Activated naive CD4-positive, alpha-beta T cell treated with anti-CD3 and anti-CD28 coated beads, Interleukin-2, amount 50 U/mL, for 72 hours (primary cell): ENCODE data around the gene PKP1. TPM values are rescaled to one million over a fixed set of nuclear protein-coding genes. Genes with fewer than 3 reads are reported as not detected.

Experiments used
- ATAC-seq, 2 donors: fragments of 150-1000 bp; cut with Tn5 transposase; 2 replicates each; pipeline ENCODE4 v1.10.0; 2021; ENCODE audit warnings: mild to moderate bottlenecking in 2 of 2, moderate library complexity in 2 of 2
- DNase-seq, 2 donors: peaks; one replicate each; pipeline ENCODE4 v3.0.0; 2021 to 2022; ENCODE audit warnings: low spot score in 2 of 2
- H3K27ac Mint-ChIP-seq, 2 donors: one replicate each; pipeline ENCODE4 v1.8.0; 2022; ENCODE audit warnings: mild to moderate bottlenecking in 2 of 2, mixed read lengths in 2 of 2
- H3K36me3 Mint-ChIP-seq, 2 donors: one replicate each; pipeline ENCODE4 v1.8.0; 2022; ENCODE audit warnings: mixed read lengths in 2 of 2
- H3K9me3 Mint-ChIP-seq, 2 donors: one replicate each; pipeline ENCODE4 v1.8.0; 2022; ENCODE audit warnings: mixed read lengths in 2 of 2
- total RNA-seq, 2 donors: library from RNA; stranded (reverse); gene quantifications; one replicate each; pipeline ENCODE4 v1.2.3, GENCODE V29; 2022

The PKP1 gene
- total RNA-seq, 2 donors from 2014 or later, result not detected

GRCh38 chr1:201269281-201269680 lies 14.0 kb upstream of the PKP1 start:
- H3K27ac Mint-ChIP-seq, result no peak overlapping the region

GRCh38 chr1:201269900-201270410 lies 13.4 kb upstream of the PKP1 start:
- Mint-ChIP-seq H3K36me3 (no peaks in the 10 kb centered on the region), H3K9me3 (no peaks in the 10 kb centered on the region), H3K27ac (no peak overlapping the region)
- DNase-seq, result peak in 1 of 2 donors; percentile 38
- ATAC-seq, result no peak

More at GRCh38 chr1:201269281-201269680, 14.0 kb upstream of the PKP1 start:
- Mint-ChIP-seq H3K36me3 (no peaks in the 10 kb centered on the region), H3K9me3 (no peaks in the 10 kb centered on the region)
- DNase-seq (peak in 1 of 2 donors; percentile 9), ATAC-seq (no peak)

DNA sequence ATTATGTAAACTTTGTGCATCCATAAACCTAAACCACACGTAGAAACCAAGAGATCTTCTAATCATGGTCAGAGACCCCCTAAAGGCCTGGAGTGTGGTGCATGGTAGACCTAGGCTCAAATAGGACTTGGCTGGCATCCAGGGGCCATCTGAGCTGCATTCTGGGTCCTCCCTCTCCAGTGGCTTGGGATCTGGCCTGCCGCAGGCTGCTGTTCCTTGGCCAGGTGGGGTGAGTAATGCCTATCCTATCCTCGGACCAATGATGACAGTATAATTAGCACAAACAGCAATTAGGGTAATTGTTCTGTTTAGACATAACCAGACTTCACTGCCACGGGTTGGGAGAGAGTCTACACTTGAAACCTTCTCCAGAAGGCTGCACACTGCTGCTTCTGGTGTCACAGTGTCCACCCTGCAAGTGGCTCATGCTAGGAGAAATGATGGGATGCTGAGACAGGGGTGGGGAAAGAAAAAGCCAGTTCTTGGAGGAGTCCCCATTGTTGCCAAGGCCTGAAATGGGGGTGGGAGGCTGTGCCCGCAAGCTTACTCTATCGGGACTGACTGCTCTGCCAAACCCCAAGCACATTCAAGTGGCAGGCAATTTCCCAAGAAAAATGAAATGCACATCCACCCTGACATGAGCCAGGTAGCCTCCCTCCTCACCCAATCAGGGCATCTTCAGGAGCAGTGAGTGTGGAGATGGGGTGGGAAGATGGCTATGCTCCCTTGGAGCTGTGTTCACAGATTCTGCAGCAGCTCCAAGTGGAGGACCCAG lies 12.5 kb upstream of the PKP1 start:
- ATAC-seq, result no peak
- DNase-seq, result peak in 1 of 2 donors; percentile 50
- Mint-ChIP-seq H3K36me3 (no peaks in the 10 kb centered on the region), H3K9me3 (no peaks in the 10 kb centered on the region), H3K27ac (no peak overlapping the region)

DNA sequence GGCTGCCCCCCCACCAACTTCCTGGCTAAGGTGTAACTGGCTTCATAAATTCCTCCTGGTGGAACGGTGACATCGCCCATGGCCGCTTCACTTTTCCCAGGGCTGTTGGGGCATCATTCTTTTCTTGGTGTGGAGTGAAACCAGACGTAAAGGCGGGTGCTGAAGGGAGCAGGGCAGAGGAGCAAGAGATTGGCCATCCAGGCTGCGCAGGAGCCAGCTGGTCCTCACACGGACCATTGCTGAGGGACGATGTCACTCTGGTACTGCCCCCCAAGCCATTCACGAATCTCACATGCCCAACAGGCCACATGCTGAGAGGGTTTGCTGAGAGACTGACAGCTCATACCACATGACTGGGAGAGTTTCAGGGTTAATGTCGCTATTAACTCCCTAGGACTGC lies 10.5 kb upstream of the PKP1 start:
- DNase-seq, result no peak
- H3K36me3 Mint-ChIP-seq, result no peaks in the 10 kb centered on the region
- ATAC-seq, result no peak
- no peak overlapping the region for H3K27ac Mint-ChIP-seq
- no peaks in the 10 kb centered on the region for H3K9me3 Mint-ChIP-seq

DNA sequence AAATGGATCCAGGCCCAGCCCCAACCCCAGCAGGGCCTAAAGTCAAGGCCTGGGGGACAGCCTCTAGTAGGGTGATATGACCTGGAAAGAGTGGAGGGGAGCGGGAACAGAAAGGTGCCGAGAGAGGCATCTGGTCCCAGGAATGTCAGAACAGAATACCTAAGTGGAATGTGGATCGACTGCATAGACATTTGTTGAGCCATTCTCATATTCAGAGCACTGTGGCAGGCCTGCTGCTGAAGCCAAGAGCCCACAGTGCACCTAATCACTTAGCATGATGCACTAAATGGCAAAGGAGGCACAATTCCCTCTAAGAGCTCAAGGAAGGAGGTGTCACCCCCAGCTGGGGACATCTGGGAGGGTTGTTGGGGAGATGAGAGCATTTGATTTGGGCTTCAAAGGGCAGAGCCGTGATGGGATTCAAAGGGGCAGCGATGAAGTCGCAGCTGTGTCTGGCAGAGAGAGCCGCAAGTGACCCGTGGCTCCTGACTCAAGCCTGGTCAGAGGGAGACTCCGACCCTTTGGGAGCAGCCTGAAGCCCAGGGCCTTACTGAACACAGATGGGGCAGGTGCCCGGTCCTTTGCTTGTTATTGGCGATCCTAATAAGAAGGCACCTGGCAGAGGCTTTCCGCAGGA lies 8.6 kb upstream of the PKP1 start:
- DNase-seq (no peak), ATAC-seq (no peak)
- no peaks in the 10 kb centered on the region for H3K36me3 Mint-ChIP-seq
- H3K9me3 Mint-ChIP-seq, result no peaks in the 10 kb centered on the region
- no peak overlapping the region for H3K27ac Mint-ChIP-seq

DNA sequence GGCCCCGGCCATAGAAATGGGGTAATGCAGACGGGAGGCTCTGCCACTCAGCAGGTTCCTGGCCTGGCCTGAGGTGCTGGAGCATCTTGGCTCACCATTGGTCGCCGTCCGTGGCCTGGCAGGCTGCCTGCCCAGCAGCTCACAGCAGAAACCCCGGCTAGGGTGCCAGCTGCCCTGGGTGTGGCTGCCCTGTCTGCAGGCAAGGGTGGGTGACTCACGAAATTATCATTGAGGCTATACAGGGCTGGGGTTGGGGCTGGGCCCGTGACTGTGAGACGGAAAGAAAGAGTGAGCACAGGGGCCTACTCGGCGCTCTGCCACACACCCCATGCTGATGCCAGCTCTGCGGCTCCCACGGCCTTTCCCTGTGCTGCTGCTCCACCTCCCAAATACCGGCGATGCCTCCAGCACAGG lies 8.0 kb upstream of the PKP1 start:
- no peak for ATAC-seq
- Mint-ChIP-seq H3K27ac (no peak overlapping the region), H3K9me3 (no peaks in the 10 kb centered on the region)

GRCh38 chr1:201276891-201277290 lies 6.4 kb upstream of the PKP1 start:
- DNase-seq (no peak), ATAC-seq (no peak)
- Mint-ChIP-seq H3K9me3 (no peaks in the 10 kb centered on the region), H3K36me3 (no peaks in the 10 kb centered on the region), H3K27ac (no peak overlapping the region)

More for the DNA sequence above, 8.0 kb upstream of the PKP1 start:
- no peaks in the 10 kb centered on the region for H3K36me3 Mint-ChIP-seq
- no peak for DNase-seq

- ATAC-seq (no peak), DNase-seq (no peak)
- Mint-ChIP-seq H3K36me3 (no peaks in the 10 kb centered on the region), H3K27ac (no peak overlapping the region), H3K9me3 (no peaks in the 10 kb centered on the region)
Observed at GRCh38 chr1:201277441-201277840, 5.9 kb upstream of the PKP1 start.

GRCh38 chr1:201279313-201279712 lies 4.0 kb upstream of the PKP1 start:
- Mint-ChIP-seq H3K9me3 (no peaks in the 10 kb centered on the region), H3K36me3 (no peaks in the 10 kb centered on the region), H3K27ac (no peak overlapping the region)
- no peak for DNase-seq
- no peak for ATAC-seq

- H3K27ac Mint-ChIP-seq, result no peak overlapping the region
- DNase-seq, result no peak
- H3K36me3 Mint-ChIP-seq, result no peaks in the 10 kb centered on the region
- H3K9me3 Mint-ChIP-seq, result no peaks in the 10 kb centered on the region
- ATAC-seq, result no peak
Observed at GRCh38 chr1:201280884-201281283, 2.4 kb upstream of the PKP1 start.

GRCh38 chr1:201281573-201281972 lies 1.7 kb upstream of the PKP1 start:
- H3K36me3 Mint-ChIP-seq, result no peaks in the 10 kb centered on the region
- no peak overlapping the region for H3K27ac Mint-ChIP-seq
- no peak for ATAC-seq
- H3K9me3 Mint-ChIP-seq, result no peaks in the 10 kb centered on the region
- DNase-seq, result no peak

- ATAC-seq (no peak), DNase-seq (no peak)
- Mint-ChIP-seq H3K27ac (no peak overlapping the region), H3K36me3 (no peaks in the 10 kb centered on the region), H3K9me3 (no peaks in the 10 kb centered on the region)
Observed at GRCh38 chr1:201282216-201282615, 1.1 kb upstream of the PKP1 start.

GRCh38 chr1:201283836-201284553 lies 689 bp downstream of the PKP1 start:
- Mint-ChIP-seq H3K36me3 (no peaks in the 10 kb centered on the region), H3K9me3 (no peaks in the 10 kb centered on the region), H3K27ac (no peak overlapping the region)
- ATAC-seq, result no peak
- no peak for DNase-seq

GRCh38 chr1:201284636-201285035 lies 1.3 kb downstream of the PKP1 start:
- Mint-ChIP-seq H3K36me3 (no peaks in the 10 kb centered on the region), H3K9me3 (no peaks in the 10 kb centered on the region), H3K27ac (no peak overlapping the region)
- no peak for DNase-seq
- ATAC-seq, result no peak

GRCh38 chr1:201285846-201286245 lies 2.5 kb downstream of the PKP1 start:
- ATAC-seq (no peak), DNase-seq (no peak)
- no peaks in the 10 kb centered on the region for H3K9me3 Mint-ChIP-seq
- H3K27ac Mint-ChIP-seq, result peak overlapping the region in 1 of 2 donors; percentile 3
- no peaks in the 10 kb centered on the region for H3K36me3 Mint-ChIP-seq

DNA sequence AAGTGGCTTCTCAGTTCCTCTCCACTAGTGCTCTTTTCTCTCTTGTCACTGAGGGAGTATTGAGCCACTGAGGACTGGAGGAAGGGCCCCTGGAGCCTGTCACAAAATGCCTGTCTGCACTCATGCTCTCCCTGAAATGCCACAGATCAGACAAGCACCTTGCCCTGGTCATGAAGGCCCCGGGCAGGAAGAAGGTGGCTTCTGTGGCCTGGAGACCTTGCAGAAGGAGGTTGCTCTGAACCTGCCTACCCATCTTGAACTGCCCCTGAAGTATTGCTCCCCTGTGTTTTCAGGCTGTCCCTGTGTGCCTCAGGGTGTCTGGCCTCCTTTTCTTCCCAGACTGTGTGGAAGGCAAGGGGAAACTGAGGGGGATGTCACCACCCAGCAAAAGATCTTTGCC lies 3.1 kb downstream of the PKP1 start:
- no peak overlapping the region for H3K27ac Mint-ChIP-seq
- DNase-seq, result no peak
- no peaks in the 10 kb centered on the region for H3K36me3 Mint-ChIP-seq
- ATAC-seq, result no peak
- H3K9me3 Mint-ChIP-seq, result no peaks in the 10 kb centered on the region

DNA sequence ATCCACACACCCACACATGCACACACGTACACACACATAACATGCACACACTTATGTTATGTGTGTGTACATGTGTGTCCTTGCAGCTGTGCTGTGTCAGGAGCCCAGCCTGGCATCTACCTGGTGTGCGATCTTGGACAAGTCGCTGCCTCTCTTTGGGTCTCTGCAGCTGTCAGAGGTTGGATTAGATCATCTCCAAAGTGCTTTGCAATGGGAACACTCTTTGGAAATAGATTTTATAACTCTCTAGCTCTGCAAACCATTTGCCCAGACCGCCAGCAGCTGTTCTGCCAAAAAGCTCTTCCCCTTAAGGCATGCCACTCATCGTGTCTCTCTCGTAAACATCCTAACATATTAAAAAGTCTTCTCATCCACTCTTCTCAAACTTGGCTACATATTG lies 4.7 kb downstream of the PKP1 start:
- no peaks in the 10 kb centered on the region for H3K9me3 Mint-ChIP-seq
- no peaks in the 10 kb centered on the region for H3K36me3 Mint-ChIP-seq
- no peak overlapping the region for H3K27ac Mint-ChIP-seq
- ATAC-seq (no peak), DNase-seq (no peak)
